ENCODE results near the gene RNASE2.
A peak's percentile ranks its signal among the peaks of the same experiment; 100 is the strongest.
"Not testable (repeated sequence)": the region's sequence is repeated elsewhere in the genome, so short reads cannot be mapped to it uniquely, and the experiment has no call there.

The RNASE2 gene

GRCh38 chr14:20956376-20956976 lies 1.2 kb downstream of the RNASE2 start:
- no peak for TF ChIP-seq CTCF (IDR thresholded peaks at IDR 0.05)
- no peak overlapping the region for H3K27ac ChIP-seq
- H3K4me3 ChIP-seq = no peak overlapping the region
- DNase-seq (ENCODE audit: low spot score) = no peak

DNA sequence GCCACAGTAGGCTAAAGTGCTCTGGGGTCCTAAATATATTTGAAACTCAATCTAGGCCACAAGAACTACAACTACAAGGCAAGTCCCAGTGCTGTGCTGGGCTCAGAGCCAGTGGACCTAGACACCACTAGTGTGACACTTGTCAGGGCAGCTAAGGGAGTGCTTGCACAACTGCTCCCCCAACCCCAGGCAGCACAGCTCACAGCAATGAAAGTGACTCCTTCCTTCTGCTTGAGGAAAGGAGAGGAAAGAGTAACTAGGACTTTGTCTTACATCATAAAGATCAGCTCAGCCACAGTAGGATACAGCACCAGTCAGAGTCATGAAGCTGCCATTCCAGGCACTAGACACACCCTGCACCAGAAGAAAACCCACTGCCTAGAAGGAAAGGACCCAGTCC lies 3.7 kb downstream of the RNASE2 start:
- not testable (repeated sequence) for H3K4me3 ChIP-seq; DNase-seq (ENCODE audit: low spot score)

DNA sequence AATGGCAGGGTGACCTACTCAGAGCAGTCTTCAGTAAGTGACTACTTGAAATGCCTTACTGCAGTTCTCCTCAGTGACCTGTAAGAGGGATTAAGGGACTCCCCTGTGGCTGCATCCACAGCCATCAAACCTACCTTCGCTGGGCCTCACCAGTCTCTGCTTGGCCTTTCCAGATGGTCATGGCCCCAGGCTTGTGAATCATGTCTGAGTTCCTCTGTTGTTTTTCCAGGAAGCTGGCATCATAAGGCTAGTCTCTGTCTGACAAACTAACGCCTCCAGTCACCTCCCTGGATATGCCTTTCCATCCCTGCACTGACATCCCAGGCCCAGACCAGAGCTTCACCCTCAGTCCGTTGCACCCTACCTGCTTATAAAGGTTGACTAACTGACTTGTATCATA lies 14.0 kb downstream of the RNASE2 start:
- H3K4me3 ChIP-seq = no peak overlapping the region
- no peak overlapping the region for H3K27ac ChIP-seq
- TF ChIP-seq CTCF (IDR thresholded peaks at IDR 0.05) = no peak
- no peak for DNase-seq (ENCODE audit: low spot score)

More for the DNA sequence above, 3.7 kb downstream of the RNASE2 start:
- not testable (repeated sequence) for H3K27ac ChIP-seq

- Histone ChIP-seq H3K4me3 (peak overlapping the region; percentile 87), H3K27ac (peak overlapping the region; percentile 73 to 92)
- no peak for TF ChIP-seq CTCF (IDR thresholded peaks at IDR 0.05)
- no peak for DNase-seq (ENCODE audit: low spot score)
These were observed 15.3 kb downstream of the RNASE2 start for GRCh38 chr14:20970647-20970982.

GRCh38 chr14:20970983-20971704 lies 15.9 kb downstream of the RNASE2 start:
- peak; percentile 88 for DNase-seq (ENCODE audit: low spot score)
- TF ChIP-seq CTCF (IDR thresholded peaks at IDR 0.05) = peak; percentile 93
- peak overlapping the region; percentile 73 to 92 for H3K27ac ChIP-seq
- H3K4me3 ChIP-seq = peak overlapping the region; percentile 87

- TF ChIP-seq CTCF (IDR thresholded peaks at IDR 0.05) = no peak
- no peak for DNase-seq (ENCODE audit: low spot score)
- Histone ChIP-seq H3K27ac (peak overlapping the region; percentile 73 to 92), H3K4me3 (peak overlapping the region; percentile 87)
These were observed 16.4 kb downstream of the RNASE2 start for GRCh38 chr14:20971705-20972021.

GRCh38 chr14:20973501-20973900 lies 18.2 kb downstream of the RNASE2 start:
- DNase-seq (ENCODE audit: low spot score) = no peak
- Histone ChIP-seq H3K27ac (no peak overlapping the region), H3K4me3 (no peak overlapping the region)
- no peak for TF ChIP-seq CTCF (IDR thresholded peaks at IDR 0.05)

All from coronary artery (tissue), 2 donors.